ENCODE data around the gene NXPE2.

The NXPE2 gene

DNA sequence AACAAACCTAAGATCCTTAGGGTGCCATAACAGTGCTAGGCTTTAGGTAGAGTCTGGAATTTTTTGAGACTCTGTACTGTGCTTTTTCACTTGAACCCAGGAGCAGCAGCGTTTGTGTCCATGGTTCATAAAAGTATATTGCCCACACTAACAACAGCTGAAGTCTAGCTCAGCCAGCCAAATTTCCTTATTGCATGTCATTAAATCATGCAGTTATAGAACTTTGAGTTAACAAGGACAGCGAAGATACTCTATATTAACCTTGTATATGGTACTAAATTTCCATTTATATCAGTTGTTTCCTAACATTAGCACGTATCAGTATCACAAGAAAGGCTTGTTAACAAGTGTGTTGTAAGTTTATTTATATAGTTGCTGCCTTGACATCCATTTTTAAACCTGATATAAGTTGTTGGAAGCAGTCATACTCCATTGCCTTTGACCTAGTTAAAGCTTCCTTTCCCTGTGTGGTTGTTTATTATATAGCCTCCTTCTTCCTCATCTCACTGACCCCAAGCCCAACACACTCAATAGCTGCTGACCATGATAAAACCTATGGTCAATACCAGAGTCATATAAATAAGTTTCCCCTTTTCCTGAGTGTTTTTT lies 46.7 kb downstream of the NXPE2 start:
- no peak for DNase-seq (ENCODE audit: extremely low read depth, insufficient read length)
- TF ChIP-seq CTCF (IDR thresholded peaks at IDR 0.05; ENCODE audit: insufficient read depth, low read length, poor library complexity, severe bottlenecking) = no peak
- H3K27me3 ChIP-seq (replicated peaks; ENCODE audit: control insufficient read depth, insufficient read depth, low read length) = no peaks in the 10 kb centered on the region

DNA sequence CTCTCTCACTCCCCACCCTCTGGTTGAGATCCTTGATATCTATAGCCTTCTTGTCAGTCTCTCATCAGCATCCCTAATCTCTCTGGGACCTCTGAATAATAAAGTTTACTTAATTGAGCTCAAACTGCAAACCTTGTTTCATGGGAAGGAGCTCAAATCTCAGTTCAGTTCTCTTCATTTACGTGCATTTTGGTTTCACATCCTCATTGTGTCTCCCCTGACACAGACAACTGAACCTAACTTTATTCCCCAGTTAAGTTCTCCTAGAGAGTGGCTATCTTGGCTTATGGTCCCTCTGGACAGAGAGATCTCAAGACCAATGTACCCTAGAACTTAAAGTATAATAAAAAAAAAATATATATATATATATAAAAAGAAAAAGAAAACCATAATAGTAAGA lies 47.3 kb downstream of the NXPE2 start:
- no peaks in the 10 kb centered on the region for H3K27me3 ChIP-seq (replicated peaks; ENCODE audit: control insufficient read depth, insufficient read depth, low read length)
- no peaks in the 10 kb centered on the region for H3K36me3 ChIP-seq (ENCODE audit: control insufficient read depth, insufficient read depth, low read length)
- H3K4me3 ChIP-seq (replicated peaks; ENCODE audit: low read depth, low read length) = no peak overlapping the region
- TF ChIP-seq CTCF (IDR thresholded peaks at IDR 0.05; ENCODE audit: insufficient read depth, low read length, poor library complexity, severe bottlenecking) = no peak
- no peak for DNase-seq (ENCODE audit: extremely low read depth, insufficient read length)

More for the DNA sequence above, 46.7 kb downstream of the NXPE2 start:
- no peak overlapping the region for H3K4me3 ChIP-seq (replicated peaks; ENCODE audit: low read depth, low read length)
- no peaks in the 10 kb centered on the region for H3K36me3 ChIP-seq (ENCODE audit: control insufficient read depth, insufficient read depth, low read length)

GRCh38 chr11:114736806-114737205 lies 58.5 kb downstream of the NXPE2 start:
- Histone ChIP-seq H3K27me3 (replicated peaks; ENCODE audit: control insufficient read depth, insufficient read depth, low read length) (no peaks in the 10 kb centered on the region), H3K36me3 (ENCODE audit: control insufficient read depth, insufficient read depth, low read length) (no peaks in the 10 kb centered on the region), H3K4me3 (replicated peaks; ENCODE audit: low read depth, low read length) (no peak overlapping the region)
- TF ChIP-seq CTCF (IDR thresholded peaks at IDR 0.05; ENCODE audit: insufficient read depth, low read length, poor library complexity, severe bottlenecking) = no peak
- DNase-seq (ENCODE audit: extremely low read depth, insufficient read length) = no peak

GRCh38 chr11:114738954-114739353 lies 60.6 kb downstream of the NXPE2 start:
- TF ChIP-seq CTCF (IDR thresholded peaks at IDR 0.05; ENCODE audit: insufficient read depth, low read length, poor library complexity, severe bottlenecking) = peak; percentile 89
- H3K27me3 ChIP-seq (replicated peaks; ENCODE audit: control insufficient read depth, insufficient read depth, low read length) = no peaks in the 10 kb centered on the region; the same call in 1 of the 2 replicates
- no peaks in the 10 kb centered on the region for H3K36me3 ChIP-seq (ENCODE audit: control insufficient read depth, insufficient read depth, low read length)
- no peak overlapping the region for H3K4me3 ChIP-seq (replicated peaks; ENCODE audit: low read depth, low read length)
- DNase-seq (ENCODE audit: extremely low read depth, insufficient read length) = peak; percentile 1

DNA sequence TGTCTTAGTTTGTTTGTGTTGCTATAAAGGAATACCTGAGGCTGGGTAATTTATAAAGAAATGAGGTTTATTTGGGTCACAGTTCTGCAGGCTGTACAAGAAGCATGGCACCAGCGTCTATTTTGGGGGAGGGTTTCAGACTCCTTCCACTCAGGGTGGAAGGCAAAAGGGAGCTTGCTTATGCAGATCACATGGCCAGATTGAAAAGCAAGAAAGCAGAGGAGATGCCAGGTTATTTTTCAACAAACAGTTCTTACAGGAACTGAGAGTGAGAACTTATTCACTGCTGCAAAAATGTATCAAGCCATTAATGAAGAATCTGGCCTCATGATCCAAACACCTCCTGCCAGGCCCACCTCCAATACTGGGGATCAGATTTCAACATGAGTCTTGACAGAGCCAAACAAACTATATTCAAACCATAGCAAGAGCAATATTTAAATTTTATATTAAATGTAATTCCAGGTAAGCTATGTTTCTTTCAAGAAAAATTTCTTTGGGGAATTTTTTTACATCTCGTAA lies 66.9 kb downstream of the NXPE2 start:
- no peaks in the 10 kb centered on the region for H3K36me3 ChIP-seq (ENCODE audit: control insufficient read depth, insufficient read depth, low read length)
- no peaks in the 10 kb centered on the region; the same call in 1 of the 2 replicates for H3K27me3 ChIP-seq (replicated peaks; ENCODE audit: control insufficient read depth, insufficient read depth, low read length)
- H3K4me3 ChIP-seq (replicated peaks; ENCODE audit: low read depth, low read length) = no peak overlapping the region
- no peak for TF ChIP-seq CTCF (IDR thresholded peaks at IDR 0.05; ENCODE audit: insufficient read depth, low read length, poor library complexity, severe bottlenecking)
- no peak for DNase-seq (ENCODE audit: extremely low read depth, insufficient read length)
